Measurements from ENCODE around the gene CRTAP.
"Not testable (repeated sequence)": the region's sequence is repeated elsewhere in the genome, so short reads cannot be mapped to it uniquely, and the experiment has no call there.

CRTAP gene

GRCh38 chr3:33139006-33139623, 25.3 kb downstream of the CRTAP start:
- ATAC-seq (replicated peaks) = peak; percentile 58 to 82
- not testable (repeated sequence) for DNase-seq, H3K4me1 Mint-ChIP-seq, H3K27me3 Mint-ChIP-seq, H3K9me3 Mint-ChIP-seq
- peak overlapping the region; percentile 51 for H3K27ac Mint-ChIP-seq
- H3K4me3 Mint-ChIP-seq = peak overlapping the region; percentile 23 to 50
- H3K36me3 Mint-ChIP-seq = peaks cover 34 to 65% of the 10 kb centered on the region in 2 donors

- H3K4me3 Mint-ChIP-seq = no peak overlapping the region
- no peak for ATAC-seq (replicated peaks)
- peaks cover 4% of the 10 kb centered on the region in 2 donors for H3K4me1 Mint-ChIP-seq
- no peaks in the 10 kb centered on the region for H3K9me3 Mint-ChIP-seq
- no peaks in the 10 kb centered on the region for H3K27me3 Mint-ChIP-seq
- peaks cover 32 to 63% of the 10 kb centered on the region in 2 donors for H3K36me3 Mint-ChIP-seq
- no peak for DNase-seq
- no peak overlapping the region for H3K27ac Mint-ChIP-seq
Observed at GRCh38 chr3:33139996-33140395, 26.2 kb downstream of the CRTAP start.

DNA sequence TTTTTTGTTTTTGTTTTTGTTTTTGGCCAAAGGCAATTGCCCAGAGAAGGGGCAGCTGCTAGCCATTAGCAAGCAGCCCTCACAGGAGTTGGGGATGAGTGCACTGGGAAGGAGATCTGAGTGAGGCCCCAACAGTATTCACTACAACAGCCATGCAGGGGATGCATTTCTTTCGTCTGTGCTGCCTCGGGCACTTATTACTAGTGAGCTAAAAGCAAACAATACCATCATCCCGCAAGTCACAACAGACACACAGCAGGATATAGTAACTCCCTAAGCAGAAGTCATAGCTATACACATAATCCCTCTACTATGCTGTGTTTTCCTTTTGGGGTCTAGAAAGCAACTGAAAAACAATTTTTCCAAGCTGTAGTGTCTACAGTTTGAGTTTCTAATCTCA, 27.2 kb downstream of the CRTAP start:
- no peaks in the 10 kb centered on the region for H3K27me3 Mint-ChIP-seq
- H3K9me3 Mint-ChIP-seq = no peaks in the 10 kb centered on the region
- peaks cover 25 to 59% of the 10 kb centered on the region in 2 donors for H3K36me3 Mint-ChIP-seq
- H3K4me3 Mint-ChIP-seq = no peak overlapping the region
- no peak overlapping the region for H3K27ac Mint-ChIP-seq
- ATAC-seq (replicated peaks) (no peak), DNase-seq (no peak)
- peaks cover 4% of the 10 kb centered on the region in 2 donors for H3K4me1 Mint-ChIP-seq

DNA sequence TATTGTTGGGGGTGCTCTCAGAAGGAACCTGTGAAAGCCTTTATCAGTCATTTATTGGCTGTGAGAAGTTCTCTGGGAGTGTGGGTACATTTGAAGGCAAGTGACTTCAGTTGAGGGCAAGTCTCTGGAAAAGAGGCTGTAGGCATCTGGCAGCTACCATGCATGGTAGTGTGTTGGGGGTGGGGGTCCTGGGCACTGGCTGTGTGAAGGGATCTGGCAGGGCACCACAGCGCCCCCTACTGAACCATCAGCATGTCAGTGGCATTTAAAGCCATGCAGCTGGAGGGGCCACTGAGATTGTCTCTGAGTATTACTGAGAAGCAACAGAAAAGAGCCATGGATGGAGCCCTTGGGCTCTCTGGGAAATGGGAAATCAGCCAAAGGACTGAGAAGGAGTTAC, 30.6 kb downstream of the CRTAP start:
- ATAC-seq (replicated peaks) = no peak
- DNase-seq = no peak
- Mint-ChIP-seq H3K4me3 (no peak overlapping the region), H3K9me3 (no peaks in the 10 kb centered on the region), H3K4me1 (peaks cover 4 to 10% of the 10 kb centered on the region in 2 donors), H3K27me3 (no peaks in the 10 kb centered on the region), H3K27ac (no peak overlapping the region), H3K36me3 (peaks cover 13 to 43% of the 10 kb centered on the region in 2 donors)

DNA sequence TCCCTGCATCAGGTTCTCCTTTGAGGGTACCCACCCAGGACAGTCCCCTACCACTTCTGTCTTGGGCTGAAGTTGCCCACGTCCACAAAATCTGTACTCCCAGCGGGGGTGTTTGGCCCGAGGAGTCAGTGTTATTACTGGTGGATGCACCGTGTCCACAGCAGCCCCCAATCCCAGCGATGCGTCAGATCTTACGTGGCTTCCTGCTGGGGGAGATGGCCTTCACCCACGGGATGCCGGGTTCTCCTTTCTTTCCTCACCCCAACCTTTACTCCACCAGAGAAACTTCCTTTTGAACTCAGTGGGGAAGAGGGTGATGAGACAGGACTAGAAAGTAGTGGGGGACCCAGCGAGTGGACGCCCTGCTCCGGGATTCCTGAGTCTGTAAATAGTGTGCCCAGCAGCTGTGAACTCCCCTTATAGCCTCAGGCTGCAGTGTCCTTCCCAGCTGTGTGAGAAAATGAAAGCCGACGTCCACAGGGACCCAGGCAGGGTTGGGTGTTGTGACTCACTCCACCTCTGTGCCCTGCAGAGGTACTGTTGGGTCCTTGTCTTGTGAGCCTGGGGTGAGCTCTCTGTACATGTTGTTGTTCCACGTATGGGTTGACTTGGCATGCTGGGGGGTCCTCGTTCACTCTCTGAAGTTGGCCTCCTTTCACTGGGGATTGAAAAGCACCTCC, 31.5 kb downstream of the CRTAP start:
- ATAC-seq (replicated peaks) = no peak
- no peak overlapping the region for H3K4me3 Mint-ChIP-seq
- no peak overlapping the region for H3K27ac Mint-ChIP-seq
- H3K4me1 Mint-ChIP-seq = peaks cover 4 to 11% of the 10 kb centered on the region in 2 donors
- H3K27me3 Mint-ChIP-seq = no peaks in the 10 kb centered on the region
- no peak for DNase-seq
- no peaks in the 10 kb centered on the region for H3K9me3 Mint-ChIP-seq
- H3K36me3 Mint-ChIP-seq = peaks cover 13 to 43% of the 10 kb centered on the region in 2 donors

DNA sequence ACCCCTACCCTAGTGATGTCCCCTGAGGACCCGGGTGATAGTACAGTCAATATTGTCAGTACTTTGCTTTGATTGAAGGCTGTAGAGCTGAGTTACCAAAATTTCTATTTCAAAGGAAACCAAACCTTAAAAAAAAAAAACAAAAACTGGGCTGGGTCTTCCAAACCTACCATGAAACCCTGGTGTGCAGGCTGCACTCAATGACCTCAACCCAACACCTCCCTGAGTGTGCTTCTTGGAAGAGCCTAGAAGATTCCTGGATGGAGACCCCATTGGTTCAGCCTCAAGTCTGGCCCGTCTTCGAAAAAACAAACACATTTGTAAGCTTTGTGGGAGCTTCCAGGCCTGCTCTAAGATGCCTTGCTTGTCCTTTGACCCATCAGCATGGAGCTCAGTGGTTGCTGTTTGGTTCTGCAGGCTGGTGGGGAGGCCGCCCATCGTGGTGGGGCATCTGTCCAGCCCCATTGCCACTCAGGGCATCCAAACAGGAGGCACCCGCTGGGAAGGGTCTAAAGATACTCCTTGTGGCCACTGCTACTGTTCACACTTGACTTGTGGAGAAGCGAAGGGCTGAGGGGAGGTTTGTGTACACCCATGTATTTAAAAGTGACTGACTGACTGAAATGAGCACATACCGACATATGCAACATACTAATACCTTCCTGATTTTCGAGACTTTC, 32.2 kb downstream of the CRTAP start:
- Mint-ChIP-seq H3K4me3 (no peak overlapping the region), H3K36me3 (peaks cover 13 to 37% of the 10 kb centered on the region in 2 donors), H3K27me3 (no peaks in the 10 kb centered on the region), H3K4me1 (peaks cover 4 to 11% of the 10 kb centered on the region in 2 donors), H3K27ac (no peak overlapping the region), H3K9me3 (no peaks in the 10 kb centered on the region)
- DNase-seq = no peak
- ATAC-seq (replicated peaks) = no peak

GRCh38 chr3:33146791-33147445, 33.1 kb downstream of the CRTAP start:
- peaks cover 13 to 30% of the 10 kb centered on the region in 2 donors for H3K36me3 Mint-ChIP-seq
- H3K4me1 Mint-ChIP-seq = peaks cover 4 to 11% of the 10 kb centered on the region in 2 donors
- no peaks in the 10 kb centered on the region for H3K9me3 Mint-ChIP-seq
- DNase-seq = no peak
- no peak for ATAC-seq (replicated peaks)
- no peak overlapping the region for H3K4me3 Mint-ChIP-seq
- no peak overlapping the region for H3K27ac Mint-ChIP-seq
- H3K27me3 Mint-ChIP-seq = no peaks in the 10 kb centered on the region

GRCh38 chr3:33149342-33149741, 35.5 kb downstream of the CRTAP start:
- Mint-ChIP-seq H3K27me3 (peaks cover 11% of the 10 kb centered on the region in 2 donors), H3K9me3 (no peaks in the 10 kb centered on the region), H3K4me3 (no peak overlapping the region), H3K4me1 (peaks cover 4 to 6% of the 10 kb centered on the region in 2 donors), H3K36me3 (peaks cover 0 to 8% of the 10 kb centered on the region in 2 donors), H3K27ac (peak overlapping the region; percentile 27)
- ATAC-seq (replicated peaks) (peak in 1 of 2 donors; percentile 27), DNase-seq (no peak)

DNA sequence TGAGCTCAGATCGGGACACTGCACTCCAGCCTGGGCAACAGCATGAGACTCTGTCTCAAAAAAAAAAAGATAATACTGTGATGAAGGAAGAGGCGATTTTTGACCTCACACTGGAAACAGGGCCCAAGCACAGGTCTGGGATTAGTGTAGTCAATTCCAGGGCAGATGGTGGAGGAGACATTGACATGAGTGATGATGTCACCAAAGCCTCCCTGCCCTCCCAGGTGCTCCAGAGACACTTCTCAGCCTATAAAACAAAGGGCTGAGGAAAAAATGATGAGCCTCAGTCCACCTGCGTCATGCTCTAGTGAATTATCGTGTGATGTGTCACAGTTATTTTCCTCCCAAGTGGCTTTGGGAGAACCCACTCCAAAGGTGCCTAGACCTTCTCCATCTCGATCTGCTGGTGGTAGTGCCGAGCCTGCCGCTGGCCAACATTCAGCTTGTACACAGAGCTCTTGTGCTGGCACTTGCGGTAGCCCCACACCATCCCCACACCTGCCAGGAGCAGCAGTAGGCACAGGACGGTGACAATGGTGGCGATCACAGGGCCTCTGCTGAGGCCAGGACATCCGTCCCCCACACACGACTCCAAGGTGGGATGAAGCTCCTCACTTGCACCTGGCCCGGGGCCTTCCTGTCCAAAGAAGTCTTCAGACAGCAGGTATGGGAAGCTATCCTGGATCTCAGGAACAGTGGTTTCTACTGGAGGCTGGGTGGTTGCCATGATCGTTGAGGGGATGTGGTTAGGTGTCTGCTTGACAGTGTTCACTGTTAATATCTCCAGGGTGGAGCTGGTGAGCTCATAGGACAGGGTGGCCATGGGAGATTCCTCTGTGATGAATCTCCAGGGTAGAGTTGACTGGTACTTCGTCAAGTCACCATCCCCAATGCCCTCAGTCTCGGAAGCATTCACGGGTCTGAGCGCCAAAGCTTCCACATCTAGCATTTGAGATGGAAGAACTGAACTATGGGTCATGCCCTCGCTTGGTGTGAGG, 38.8 kb downstream of the CRTAP start:
- H3K36me3 Mint-ChIP-seq = no peaks in the 10 kb centered on the region
- peaks cover 11% of the 10 kb centered on the region in 2 donors for H3K27me3 Mint-ChIP-seq
- ATAC-seq (replicated peaks) (no peak), DNase-seq (no peak)
- no peak overlapping the region for H3K27ac Mint-ChIP-seq
- no peaks in the 10 kb centered on the region for H3K9me3 Mint-ChIP-seq
- peaks cover 4 to 6% of the 10 kb centered on the region in 2 donors for H3K4me1 Mint-ChIP-seq
- no peak overlapping the region for H3K4me3 Mint-ChIP-seq

GRCh38 chr3:33153782-33154181, 40.0 kb downstream of the CRTAP start:
- no peak for DNase-seq
- no peak overlapping the region for H3K27ac Mint-ChIP-seq
- no peaks in the 10 kb centered on the region for H3K9me3 Mint-ChIP-seq
- peaks cover 11% of the 10 kb centered on the region in 2 donors for H3K27me3 Mint-ChIP-seq
- H3K4me1 Mint-ChIP-seq = peaks cover 4 to 6% of the 10 kb centered on the region in 2 donors
- no peaks in the 10 kb centered on the region for H3K36me3 Mint-ChIP-seq
- no peak for ATAC-seq (replicated peaks)
- H3K4me3 Mint-ChIP-seq = no peak overlapping the region

- Mint-ChIP-seq H3K27me3 (peaks cover 11% of the 10 kb centered on the region in 2 donors), H3K4me1 (no peaks in the 10 kb centered on the region), H3K36me3 (no peaks in the 10 kb centered on the region), H3K27ac (no peak overlapping the region), H3K4me3 (no peak overlapping the region), H3K9me3 (no peaks in the 10 kb centered on the region)
- ATAC-seq (replicated peaks) (no peak), DNase-seq (no peak)
Observed at GRCh38 chr3:33155301-33155700, 41.5 kb downstream of the CRTAP start.

DNA sequence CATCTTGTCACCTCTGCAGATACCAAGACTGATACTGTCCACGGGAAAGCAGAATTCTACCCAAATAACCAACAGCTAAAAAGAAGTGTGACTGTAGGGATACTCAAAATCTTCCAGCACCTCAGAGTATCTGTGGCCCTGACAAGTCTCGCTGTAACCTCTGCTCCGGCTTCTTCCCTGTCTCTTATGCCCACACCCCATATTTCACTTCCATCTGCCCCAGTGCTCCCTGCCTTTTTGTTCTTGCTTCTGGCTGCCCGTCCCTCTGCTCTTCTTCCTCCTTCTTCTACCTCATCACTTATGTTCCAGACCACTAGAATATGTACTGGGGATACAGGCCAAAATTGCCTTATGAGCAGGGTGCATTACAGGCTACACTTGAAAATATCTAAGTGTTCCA, 45.4 kb downstream of the CRTAP start:
- H3K4me3 Mint-ChIP-seq = no peak overlapping the region
- no peaks in the 10 kb centered on the region for H3K36me3 Mint-ChIP-seq
- peaks cover 2 to 4% of the 10 kb centered on the region in 2 donors for H3K4me1 Mint-ChIP-seq
- no peak overlapping the region for H3K27ac Mint-ChIP-seq
- no peak for DNase-seq
- H3K9me3 Mint-ChIP-seq = no peaks in the 10 kb centered on the region
- H3K27me3 Mint-ChIP-seq = no peaks in the 10 kb centered on the region
- ATAC-seq (replicated peaks) = no peak

DNA sequence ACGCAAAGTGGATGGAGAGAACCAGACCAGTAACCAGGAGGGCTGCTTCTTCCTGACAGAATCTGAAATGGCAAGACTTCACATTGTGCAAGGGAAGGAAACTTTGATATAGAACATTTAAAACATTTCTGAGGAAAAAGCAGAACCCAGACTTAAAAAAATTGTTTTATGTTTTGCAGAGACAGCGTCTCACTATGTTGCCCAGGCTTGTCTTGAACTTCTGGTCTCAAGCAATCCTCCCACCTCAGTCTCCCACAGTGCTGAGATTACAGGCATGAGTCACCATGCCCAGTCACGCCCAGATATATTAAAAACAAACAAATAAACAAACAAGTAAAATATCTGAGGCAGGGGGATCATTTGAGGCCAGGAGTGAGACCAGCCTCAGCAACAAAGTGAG, 46.2 kb downstream of the CRTAP start:
- H3K4me1 Mint-ChIP-seq = peaks cover 2 to 6% of the 10 kb centered on the region in 2 donors
- DNase-seq (no peak), ATAC-seq (replicated peaks) (no peak)
- no peaks in the 10 kb centered on the region for H3K9me3 Mint-ChIP-seq
- no peaks in the 10 kb centered on the region for H3K27me3 Mint-ChIP-seq
- H3K36me3 Mint-ChIP-seq = no peaks in the 10 kb centered on the region
- no peak overlapping the region for H3K4me3 Mint-ChIP-seq
- H3K27ac Mint-ChIP-seq = no peak overlapping the region

Measured in stimulated activated naive B cell treated with anti-CD40 and anti-IgM and Interleukin-4, amounts not matched to agents 10 μg/mL and 1 μg/mL and 100 μg/mL, for 72 hours (primary cell).